AG08395 (cell line): ENCODE results near the gene RIMKLB.
A peak's percentile ranks its signal among the peaks of the same experiment; 100 is the strongest.
"Not testable (repeated sequence)": the region's sequence is repeated elsewhere in the genome, so short reads cannot be mapped to it uniquely, and the experiment has no call there.

Experiments used
- DNase-seq: peaks from one replicate; pipeline ENCODE4 v3.0.0; 2012; ENCODE audit warnings: mixed read lengths, low spot score

RIMKLB gene

GRCh38 chr12:8779281-8779680, 81.5 kb downstream of the RIMKLB start:
- no peak for DNase-seq

DNA sequence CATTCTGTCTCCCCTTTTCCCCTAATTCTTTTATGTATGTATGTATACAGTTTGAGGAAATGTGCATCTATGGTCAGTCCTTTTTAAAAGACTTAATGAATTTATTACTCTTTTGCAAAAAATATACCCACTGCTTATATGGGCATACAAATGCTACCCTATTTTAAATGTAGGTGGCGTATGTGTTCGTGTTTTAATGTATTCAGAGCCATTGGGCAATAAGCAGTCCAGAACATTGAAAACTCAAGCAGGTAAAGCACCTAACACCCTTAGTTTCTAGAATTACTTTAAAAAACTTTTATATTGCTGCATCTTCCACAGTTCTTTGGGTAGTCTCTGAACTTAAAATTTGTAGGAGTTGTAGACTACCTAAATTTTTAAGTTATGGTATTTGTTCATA, 82.1 kb downstream of the RIMKLB start:
- no peak for DNase-seq

DNA sequence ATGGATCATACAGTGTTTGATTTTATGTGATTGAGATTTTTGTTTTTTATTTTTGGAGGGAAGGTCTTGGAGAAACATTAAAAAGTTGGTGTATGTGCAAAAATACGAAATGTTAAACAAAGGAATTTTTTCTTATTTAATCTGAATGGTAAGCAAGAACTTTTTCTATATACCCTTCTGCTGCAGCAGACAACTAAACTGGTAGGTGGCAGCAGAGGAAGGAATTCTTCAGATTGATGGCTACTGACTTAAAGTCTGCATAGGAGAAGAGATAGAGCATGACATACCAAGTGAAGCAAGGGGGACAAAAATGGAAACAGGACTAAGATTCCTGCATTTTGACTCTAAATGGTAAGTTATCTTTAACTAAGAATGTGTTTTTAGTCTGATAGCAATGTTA, 82.6 kb downstream of the RIMKLB start:
- peak; percentile 44 for DNase-seq

DNA sequence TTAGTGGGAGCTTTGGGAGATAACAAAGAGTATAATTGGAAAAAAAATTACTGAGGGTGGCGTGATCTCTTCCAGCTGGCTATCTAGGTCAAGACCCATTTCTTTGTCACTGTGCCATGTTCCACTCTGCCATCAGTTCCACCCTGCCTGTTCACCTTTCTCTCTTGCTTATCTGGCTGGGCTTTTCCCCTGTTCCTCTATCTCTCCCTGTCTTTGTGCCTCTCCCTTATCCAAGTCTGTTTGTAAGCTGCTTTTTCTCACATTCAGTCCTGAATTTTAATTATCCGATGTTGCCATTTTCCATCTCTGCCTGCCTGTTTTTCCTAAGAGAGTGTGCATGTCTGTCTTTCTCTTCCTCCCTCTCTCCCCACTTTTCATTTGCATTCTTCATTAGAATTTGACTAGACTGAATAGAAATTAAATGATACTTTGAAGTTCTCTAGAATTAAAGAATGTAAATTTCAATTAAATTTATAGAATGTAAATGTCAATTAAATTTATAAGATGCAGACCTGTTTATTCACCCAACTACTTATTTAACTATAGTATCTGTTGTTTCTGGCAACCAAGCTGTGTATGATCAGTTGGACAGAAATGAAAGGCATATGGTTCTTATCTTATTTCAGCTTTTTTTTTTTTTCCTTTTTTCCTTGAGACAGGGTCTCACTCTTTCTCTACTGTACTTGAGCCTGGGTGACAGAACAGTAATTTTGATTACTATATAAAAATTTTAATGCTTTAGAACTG, 83.8 kb downstream of the RIMKLB start:
- DNase-seq, result no peak

DNA sequence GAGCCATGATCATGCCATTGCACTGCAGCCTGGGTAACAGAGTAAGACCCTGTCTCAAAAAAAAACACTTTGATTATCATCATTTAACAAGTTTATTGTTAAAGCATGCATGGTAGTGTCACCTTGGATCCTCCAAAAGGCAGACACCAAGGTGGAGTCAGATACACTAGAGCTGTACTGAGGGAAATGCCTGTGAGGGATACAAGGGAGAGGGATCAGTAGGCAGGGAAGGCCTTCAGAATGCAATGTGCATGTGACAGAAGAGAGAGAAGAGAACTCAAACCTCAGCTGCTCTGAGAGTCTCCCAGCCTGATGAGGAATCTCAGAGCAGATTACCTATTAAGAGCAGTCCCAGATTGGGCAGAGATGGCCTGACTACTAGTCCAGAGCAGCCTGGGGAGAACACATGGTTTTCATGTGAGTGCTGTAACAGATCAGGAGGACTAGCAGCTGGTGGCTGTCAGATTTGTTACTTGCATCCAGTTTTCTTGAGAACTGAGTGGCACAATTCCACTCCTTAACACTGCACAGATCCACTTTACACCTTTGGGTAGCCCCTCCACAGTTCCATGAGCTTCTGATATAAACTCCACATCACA, 86.6 kb downstream of the RIMKLB start:
- DNase-seq, result no peak

DNA sequence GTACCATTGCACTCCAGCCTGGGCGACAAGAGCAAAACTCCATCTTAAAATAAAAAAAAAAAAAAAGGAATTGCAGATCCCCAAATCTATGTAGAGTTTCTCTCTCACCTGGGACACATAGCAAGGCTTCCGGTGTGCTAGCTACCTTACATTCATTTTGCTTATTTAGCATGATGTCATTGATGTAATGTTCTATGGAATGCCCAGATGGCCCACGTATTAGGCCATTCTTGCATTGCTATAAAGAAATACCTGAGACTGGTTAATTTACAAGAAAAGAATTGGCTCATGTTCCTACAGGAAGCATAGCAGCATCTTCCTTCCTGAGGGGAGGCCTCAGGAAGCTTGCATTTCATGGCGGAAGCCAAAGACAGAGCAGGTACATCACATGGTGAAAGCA, 87.7 kb downstream of the RIMKLB start:
- no peak for DNase-seq

- DNase-seq, result not testable (repeated sequence)
Observed at GRCh38 chr12:8787206-8787605, 89.4 kb downstream of the RIMKLB start.

DNA sequence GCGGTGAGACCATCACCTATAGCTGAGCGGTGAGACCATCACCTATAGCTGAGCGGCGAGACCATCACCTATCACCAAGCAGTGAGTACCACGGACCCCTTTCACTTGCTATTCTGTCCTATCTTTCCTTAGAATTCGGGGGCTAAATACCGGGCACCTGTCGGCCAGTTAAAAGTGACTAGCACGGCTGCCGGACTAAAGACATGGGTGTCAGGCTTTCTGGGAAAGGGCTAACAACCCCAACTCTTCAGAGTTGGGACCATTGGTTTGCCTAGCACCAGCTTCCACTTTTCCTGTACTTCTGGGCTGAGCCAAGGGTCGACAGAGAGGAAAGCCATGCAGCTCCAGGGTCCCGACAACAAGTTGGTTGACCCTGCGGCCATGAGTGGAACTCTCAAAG, 90.9 kb downstream of the RIMKLB start:
- not testable (repeated sequence) for DNase-seq

DNA sequence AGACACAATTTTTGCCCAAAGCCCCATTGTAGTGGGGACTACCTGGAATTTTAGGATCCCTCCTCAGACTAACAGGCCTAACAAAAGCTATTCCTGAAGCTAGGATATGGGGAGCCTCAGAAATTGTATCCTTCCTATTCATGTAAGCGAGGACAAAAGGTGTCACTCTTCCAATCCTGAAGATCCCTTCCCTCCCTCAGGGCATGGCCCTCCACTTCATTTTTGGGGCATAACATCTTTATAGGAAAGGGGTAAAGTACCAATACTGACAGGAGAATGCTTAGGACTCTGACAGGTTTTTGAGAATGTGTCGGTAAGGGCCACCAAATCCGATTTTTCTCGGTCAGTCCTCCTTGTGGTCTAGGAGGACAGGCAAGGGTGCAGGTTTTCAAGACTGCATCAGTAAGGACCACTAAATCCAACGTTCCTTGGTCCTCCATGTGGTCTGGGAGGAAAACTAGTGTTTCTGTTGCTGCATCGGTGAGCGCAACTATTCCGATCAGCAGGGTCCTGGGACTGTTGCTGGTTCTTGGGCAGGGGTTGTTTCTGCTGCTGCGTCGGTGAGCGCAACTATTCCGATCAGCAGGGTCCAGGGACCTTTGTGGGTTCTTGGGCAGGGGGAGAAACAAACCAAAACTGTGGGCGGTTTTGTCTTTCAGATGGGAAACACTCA, 91.7 kb downstream of the RIMKLB start:
- not testable (repeated sequence) for DNase-seq

DNA sequence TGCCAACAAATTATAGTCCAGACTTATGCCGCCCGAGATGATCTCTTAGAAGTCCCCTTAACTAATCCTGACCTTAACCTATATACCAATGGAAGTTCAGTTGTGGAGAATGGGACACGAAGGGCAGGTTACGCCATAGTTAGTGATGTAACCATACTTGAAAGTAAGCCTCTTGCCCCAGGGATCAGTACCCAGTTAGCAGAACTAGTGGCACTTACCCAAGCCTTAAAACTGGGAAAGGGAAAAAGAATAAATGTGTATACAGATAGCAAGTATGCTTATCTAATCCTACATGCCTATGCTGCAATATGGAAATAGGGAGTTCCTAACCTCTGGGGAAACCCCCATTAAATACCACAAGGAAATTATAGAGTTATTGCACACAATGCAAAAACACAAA, 95.4 kb downstream of the RIMKLB start:
- not testable (repeated sequence) for DNase-seq

GRCh38 chr12:8794611-8795010, 96.8 kb downstream of the RIMKLB start:
- DNase-seq, result not testable (repeated sequence)

GRCh38 chr12:8796831-8797626, 99.2 kb downstream of the RIMKLB start:
- no peak for DNase-seq

DNA sequence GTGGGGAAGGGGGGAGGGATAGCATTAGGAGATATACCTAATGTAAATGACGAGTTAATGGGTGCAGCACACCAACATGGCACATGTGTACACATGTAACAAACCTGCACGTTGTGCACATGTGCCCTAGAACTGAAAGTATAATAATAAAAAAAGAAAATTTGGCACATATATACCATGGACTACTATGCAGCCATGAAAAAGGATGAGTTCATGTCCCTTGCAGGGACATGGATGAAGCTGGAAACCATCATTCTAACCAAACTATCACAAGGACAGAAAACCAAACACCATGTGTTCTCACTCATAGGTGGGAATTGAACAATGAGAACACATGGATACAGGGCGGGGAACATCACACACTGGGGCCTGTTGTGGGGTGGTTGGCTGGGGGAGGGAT, 103.4 kb downstream of the RIMKLB start:
- DNase-seq, result not testable (repeated sequence)

GRCh38 chr12:8804833-8805232, 107.0 kb downstream of the RIMKLB start:
- DNase-seq, result not testable (repeated sequence)

GRCh38 chr12:8805487-8805886, 107.7 kb downstream of the RIMKLB start:
- not testable (repeated sequence) for DNase-seq

DNA sequence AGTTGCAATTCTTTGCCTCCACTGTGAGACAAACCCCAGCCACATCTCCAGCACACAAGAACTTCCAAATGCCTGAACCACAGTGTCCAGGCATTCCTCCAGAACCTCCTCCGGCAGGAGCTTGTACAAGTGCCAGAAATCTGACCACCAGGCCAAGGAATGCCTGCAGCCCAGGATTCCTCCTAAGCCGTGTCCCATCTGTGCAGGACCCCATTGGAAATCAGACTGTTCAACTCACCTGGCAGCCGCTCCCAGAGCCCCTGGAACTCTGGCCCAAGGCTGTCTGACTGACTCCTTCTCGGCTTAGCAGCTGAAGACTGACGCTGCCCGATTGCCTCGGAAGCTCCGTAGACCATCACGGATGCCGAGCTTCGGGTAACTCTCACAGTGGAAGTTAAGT, 109.3 kb downstream of the RIMKLB start:
- DNase-seq, result not testable (repeated sequence)

DNA sequence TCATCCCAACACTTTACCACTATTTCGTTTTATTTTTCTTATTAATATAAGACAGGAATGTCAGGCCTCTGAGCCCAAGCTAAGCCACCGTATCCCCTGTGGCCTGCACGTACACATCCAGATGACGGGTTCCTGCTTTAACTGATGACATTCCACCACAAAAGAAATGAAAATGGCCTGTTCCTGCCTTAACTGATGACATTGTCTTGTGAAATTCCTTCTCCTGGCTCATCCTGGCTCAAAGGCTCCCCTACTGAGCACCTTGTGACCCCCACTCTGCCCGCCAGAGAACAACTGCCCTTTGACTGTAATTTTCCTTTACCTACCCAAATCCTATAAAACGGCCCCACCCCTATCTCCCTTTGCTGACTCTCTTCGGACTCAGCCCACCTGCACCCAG, 112.3 kb downstream of the RIMKLB start:
- not testable (repeated sequence) for DNase-seq

DNA sequence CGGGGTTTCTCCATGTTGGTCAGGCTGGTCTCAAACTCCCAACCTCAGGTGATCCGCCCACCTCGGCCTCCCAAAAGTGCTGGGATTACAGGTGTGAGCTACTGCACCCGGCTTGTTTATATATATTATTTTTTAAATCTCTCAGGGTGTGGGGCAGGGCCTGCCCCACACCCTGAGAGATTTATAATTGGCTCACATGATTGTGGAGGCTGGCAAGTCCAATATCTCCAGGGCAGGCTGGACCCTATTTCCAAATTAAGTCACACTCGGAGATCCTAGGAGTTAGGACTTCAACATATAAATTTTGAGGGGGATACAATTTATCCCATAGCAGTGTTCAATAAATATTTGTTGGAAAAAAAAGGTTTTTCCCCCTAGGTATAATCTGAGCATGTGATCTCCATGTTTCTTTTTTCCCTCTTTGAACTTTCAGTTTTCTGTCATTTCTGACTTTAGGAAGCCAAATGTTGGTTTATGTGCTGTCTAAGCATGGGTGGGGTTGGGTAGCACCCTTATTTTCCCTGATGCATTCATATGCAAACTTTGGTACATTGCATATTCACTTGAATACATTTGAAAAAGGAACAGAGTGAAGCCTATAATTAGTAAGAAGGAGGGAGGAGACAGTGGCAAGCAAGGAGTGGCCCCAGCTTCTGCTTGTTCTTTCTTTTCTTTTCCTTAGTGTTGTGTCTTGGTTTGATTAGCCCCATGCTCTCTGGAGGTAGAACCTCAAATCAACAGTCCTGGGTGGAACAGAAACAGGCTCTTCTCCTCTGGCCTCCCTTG, 116.0 kb downstream of the RIMKLB start:
- DNase-seq, result no peak

DNA sequence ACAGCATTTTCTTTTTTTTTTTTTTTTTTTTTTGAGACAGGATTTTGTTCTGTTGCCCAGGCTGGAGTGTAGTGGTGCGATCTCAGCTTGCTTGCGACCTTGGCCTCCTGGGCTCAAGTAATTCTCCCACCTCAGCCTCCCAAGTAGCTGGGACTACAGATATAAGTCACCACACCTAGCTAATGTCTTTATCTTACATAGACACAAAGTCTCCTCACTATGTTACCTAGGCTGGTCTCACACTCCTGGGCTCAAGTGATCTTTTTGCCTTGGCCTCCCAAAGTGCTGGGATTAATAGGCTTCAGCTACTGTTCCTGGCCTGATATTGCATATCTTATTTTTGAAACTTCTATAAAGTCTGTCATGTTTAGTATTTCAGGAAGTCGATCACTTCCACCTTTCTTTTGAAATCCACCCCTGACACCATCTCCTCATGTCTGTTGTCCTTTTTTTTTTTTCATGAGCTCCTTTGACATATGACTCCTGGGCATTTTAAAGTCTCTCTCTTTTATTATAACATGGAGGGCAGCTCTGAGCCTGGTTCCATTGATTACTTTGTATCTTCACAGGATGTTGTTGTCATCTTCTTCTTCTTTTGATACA, 118.8 kb downstream of the RIMKLB start:
- DNase-seq, result no peak

DNA sequence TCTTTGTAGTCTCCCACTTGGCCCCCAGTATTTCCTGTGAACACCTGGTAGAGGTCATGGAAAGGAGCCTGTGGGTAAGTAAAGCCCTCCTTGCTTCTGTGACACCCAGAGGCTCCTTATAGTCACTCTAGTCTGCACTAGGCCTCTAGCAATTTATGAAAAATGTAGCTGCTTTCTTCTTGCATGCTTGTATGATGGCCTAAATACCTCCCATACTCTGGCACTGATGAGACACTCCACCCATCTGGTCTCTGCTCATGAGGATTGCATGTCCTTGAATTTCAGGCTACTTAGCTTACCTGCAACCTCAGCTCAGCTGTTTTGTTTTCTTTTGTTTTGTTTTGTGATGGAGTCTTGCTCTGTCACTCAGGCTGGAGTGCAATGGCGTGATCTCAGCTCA, 120.1 kb downstream of the RIMKLB start:
- DNase-seq, result peak; percentile 40

DNA sequence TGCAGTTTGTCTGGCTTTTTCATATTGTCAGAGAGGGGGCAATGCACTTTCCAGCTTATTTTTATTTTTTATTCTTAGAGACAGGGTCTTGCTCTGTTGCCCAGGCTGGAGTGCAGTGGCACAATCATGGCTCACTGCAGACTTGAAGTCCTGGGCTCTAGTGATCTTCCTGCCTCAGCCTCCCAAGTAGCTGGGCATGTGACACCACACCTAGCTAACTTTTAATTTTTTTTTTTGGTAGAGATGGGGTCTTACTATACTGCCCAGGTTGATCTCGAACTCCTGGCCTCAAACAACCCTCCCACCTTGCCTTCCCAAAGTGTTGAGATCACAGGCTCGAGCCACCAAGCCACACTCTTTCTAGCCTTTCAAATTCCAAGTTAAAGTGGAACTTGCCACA, 120.7 kb downstream of the RIMKLB start:
- DNase-seq, result no peak
